Panc1 (cell line): ENCODE data around the gene FIS1. TPM values are rescaled to one million over a fixed set of nuclear protein-coding genes. Genes with fewer than 3 reads are reported as not detected.
"Not testable (repeated sequence)": the region's sequence is repeated elsewhere in the genome, so short reads cannot be mapped to it uniquely, and the experiment has no call there.

Experiments
- ATAC-seq: fragments of 200-7000 bp; cut with Tn5 transposase; 2 replicates; pipeline ENCODE4 v1.9.1; 2020; ENCODE audit warnings: mild to moderate bottlenecking, moderate library complexity
- BruUV-seq: library from RNA; stranded (reverse); fragments of 400-500 nt; replicated peaks from 2 replicates; lab custom pipeline; 2021; lab: Mats Ljungman, UMichigan
- CTCF ChIA-PET: fragments of 300-600 bp; sonication (Branson Sonifier 250); formaldehyde crosslinking; loops from one replicate; lab custom pipeline; 2022; ENCODE audit warnings: antibody characterized with exemption; lab: Charles Lee
- POLR2A ChIA-PET: fragments of 300-600 bp; sonication (Branson Sonifier 250); formaldehyde crosslinking; loops from one replicate; lab custom pipeline; 2022; ENCODE audit warnings: antibody characterized with exemption; lab: Charles Lee
- DNase-seq: peaks from one replicate; pipeline ENCODE4 v3.0.0-alpha.2; 2010; ENCODE audit warnings: low read depth, low spot score
- H3K27ac ChIP-seq: 2 replicates; pipeline ENCODE4 v1.5.1; 2011; ENCODE audit warnings: mild to moderate bottlenecking, low read length, inconsistent platforms
- H3K27me3 ChIP-seq: fragments of 200-500 bp; sonication (Bioruptor generic); 2 replicates; pipeline ENCODE4 v1.6.0; 2014; ENCODE audit warnings: low read length, inconsistent platforms; ENCODE audit not compliant: control insufficient read depth, insufficient read depth
- H3K36me3 ChIP-seq: fragments of 200-500 bp; sonication (Bioruptor generic); 2 replicates; pipeline ENCODE4 v1.5.1; 2014; ENCODE audit warnings: inconsistent platforms, mild to moderate bottlenecking, low read length, moderate library complexity; ENCODE audit not compliant: control insufficient read depth, insufficient read depth
- H3K4me1 ChIP-seq: 2 replicates; pipeline ENCODE4 v1.5.1; 2011; ENCODE audit warnings: inconsistent platforms, mild to moderate bottlenecking, low read length, moderate library complexity; ENCODE audit not compliant: control insufficient read depth, insufficient read depth
- H3K4me3 ChIP-seq, 2 experiments: 2 replicates each; pipeline ENCODE4 v1.5.1; 2011 to 2012; ENCODE audit warnings: low read depth in 2 of 2, low read length in 2 of 2, mild to moderate bottlenecking in 2 of 2, inconsistent platforms in 1 of 2, moderate library complexity in 1 of 2
- H3K9me3 ChIP-seq: fragments of 200-500 bp; sonication (Bioruptor generic); 2 replicates; pipeline ENCODE4 v1.5.1; 2014; ENCODE audit warnings: low read depth, mild to moderate bottlenecking, inconsistent platforms, low read length, moderate library complexity; ENCODE audit not compliant: control insufficient read depth, insufficient read depth
- POLR2AphosphoS5 ChIP-seq: IDR thresholded peaks from 2 replicates; pipeline ENCODE4 v1.6.1; 2012; ENCODE audit warnings: mild to moderate bottlenecking, low read depth, low read length, moderate library complexity
- REST ChIP-seq, 2 experiments: IDR thresholded peaks; 2 replicates each; pipeline ENCODE4 v1.6.1; 2011 to 2012; ENCODE audit warnings: low read depth in 2 of 2, control low read depth in 1 of 2, low read length in 1 of 2, mild to moderate bottlenecking in 1 of 2, moderate library complexity in 1 of 2; ENCODE audit not compliant: insufficient read depth in 1 of 2
- SIN3A ChIP-seq: IDR thresholded peaks from 2 replicates; pipeline ENCODE4 v1.6.1; 2012; ENCODE audit warnings: low read depth, mild to moderate bottlenecking, low read length, moderate library complexity, borderline replicate concordance; ENCODE audit not compliant: insufficient read depth
- TCF7L2 ChIP-seq: IDR thresholded peaks from 2 replicates; pipeline ENCODE4 v1.6.1; 2011; ENCODE audit warnings: mild to moderate bottlenecking, low read depth, low read length, inconsistent platforms
- in situ Hi-C: cut with HindIII; loops from 2 replicates; pipeline ENCODE4 v1.10.0; 2016; ENCODE audit warnings: low sequenced_read_pairs, low pct_unique_long_range_greater_than_20kb
- intact Hi-C: fragments of 100-400 bp; cut with micrococcal nuclease; formaldehyde crosslinking; loops from one replicate; pipeline ENCODE4 v1.10.0; 2022; ENCODE audit not compliant: unreplicated experiment
- total RNA-seq: library from RNA; stranded (reverse); gene quantifications from one replicate; pipeline ENCODE4 v1.2.1, GENCODE V29; 2021; ENCODE audit not compliant: unreplicated experiment
- TF ChIP-seq, protein P1 (sequence below): fragments of 450-650 bp; IDR thresholded peaks from 2 replicates; pipeline ENCODE4 v1.5.1; 2017; ENCODE audit warnings: mild to moderate bottlenecking

The FIS1 gene
- total RNA-seq, 1 experiment from 2014 or later, result 110 TPM

DNA sequence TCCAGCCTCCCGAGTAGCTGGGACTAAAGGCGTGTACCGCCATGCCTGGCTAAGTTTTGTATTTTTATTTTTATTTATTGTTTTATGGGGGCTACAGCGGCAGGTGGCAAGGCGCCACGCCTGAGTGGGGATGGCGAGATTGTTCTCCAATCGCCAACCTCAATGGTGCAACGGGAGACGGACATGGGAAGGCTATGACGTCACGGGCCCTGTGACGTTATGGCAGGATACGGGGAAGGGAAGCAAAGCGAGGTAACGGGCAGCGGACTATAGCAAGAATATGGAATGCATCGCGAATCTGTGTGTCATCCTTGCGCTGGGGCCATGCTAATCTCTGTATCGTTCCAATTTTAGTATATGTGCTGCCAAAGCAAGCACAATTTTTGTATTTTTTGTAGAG is 24.8 kb upstream of the FIS1 start:
- no TSS peak for BruUV-seq
- DNase-seq (no peak), ATAC-seq (no peak)
- TF ChIP-seq POLR2AphosphoS5, result no peak
- no peak for TF ChIP-seq REST (IDR thresholded peaks at IDR 0.05; ENCODE audit: insufficient read depth in 1 of 2, low read depth in 2 of 2, low read length in 1 of 2)
- TF ChIP-seq, protein P1, sequence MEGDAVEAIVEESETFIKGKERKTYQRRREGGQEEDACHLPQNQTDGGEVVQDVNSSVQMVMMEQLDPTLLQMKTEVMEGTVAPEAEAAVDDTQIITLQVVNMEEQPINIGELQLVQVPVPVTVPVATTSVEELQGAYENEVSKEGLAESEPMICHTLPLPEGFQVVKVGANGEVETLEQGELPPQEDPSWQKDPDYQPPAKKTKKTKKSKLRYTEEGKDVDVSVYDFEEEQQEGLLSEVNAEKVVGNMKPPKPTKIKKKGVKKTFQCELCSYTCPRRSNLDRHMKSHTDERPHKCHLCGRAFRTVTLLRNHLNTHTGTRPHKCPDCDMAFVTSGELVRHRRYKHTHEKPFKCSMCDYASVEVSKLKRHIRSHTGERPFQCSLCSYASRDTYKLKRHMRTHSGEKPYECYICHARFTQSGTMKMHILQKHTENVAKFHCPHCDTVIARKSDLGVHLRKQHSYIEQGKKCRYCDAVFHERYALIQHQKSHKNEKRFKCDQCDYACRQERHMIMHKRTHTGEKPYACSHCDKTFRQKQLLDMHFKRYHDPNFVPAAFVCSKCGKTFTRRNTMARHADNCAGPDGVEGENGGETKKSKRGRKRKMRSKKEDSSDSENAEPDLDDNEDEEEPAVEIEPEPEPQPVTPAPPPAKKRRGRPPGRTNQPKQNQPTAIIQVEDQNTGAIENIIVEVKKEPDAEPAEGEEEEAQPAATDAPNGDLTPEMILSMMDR, result no peak
- no peak for TF ChIP-seq SIN3A
- TF ChIP-seq TCF7L2, result no peak
- in situ Hi-C loops (no loop called here), intact Hi-C loops (no loop called here)
- H3K9me3 ChIP-seq, result no peaks in the 10 kb centered on the region
- H3K27me3 ChIP-seq, result no peaks in the 10 kb centered on the region
- ChIA-PET CTCF (no interaction called here), POLR2A (no interaction called here)
- no peak overlapping the region for H3K27ac ChIP-seq
- no peaks in the 10 kb centered on the region for H3K4me1 ChIP-seq
- no peaks in the 10 kb centered on the region for H3K36me3 ChIP-seq
- H3K4me3 ChIP-seq, result no peak overlapping the region

DNA sequence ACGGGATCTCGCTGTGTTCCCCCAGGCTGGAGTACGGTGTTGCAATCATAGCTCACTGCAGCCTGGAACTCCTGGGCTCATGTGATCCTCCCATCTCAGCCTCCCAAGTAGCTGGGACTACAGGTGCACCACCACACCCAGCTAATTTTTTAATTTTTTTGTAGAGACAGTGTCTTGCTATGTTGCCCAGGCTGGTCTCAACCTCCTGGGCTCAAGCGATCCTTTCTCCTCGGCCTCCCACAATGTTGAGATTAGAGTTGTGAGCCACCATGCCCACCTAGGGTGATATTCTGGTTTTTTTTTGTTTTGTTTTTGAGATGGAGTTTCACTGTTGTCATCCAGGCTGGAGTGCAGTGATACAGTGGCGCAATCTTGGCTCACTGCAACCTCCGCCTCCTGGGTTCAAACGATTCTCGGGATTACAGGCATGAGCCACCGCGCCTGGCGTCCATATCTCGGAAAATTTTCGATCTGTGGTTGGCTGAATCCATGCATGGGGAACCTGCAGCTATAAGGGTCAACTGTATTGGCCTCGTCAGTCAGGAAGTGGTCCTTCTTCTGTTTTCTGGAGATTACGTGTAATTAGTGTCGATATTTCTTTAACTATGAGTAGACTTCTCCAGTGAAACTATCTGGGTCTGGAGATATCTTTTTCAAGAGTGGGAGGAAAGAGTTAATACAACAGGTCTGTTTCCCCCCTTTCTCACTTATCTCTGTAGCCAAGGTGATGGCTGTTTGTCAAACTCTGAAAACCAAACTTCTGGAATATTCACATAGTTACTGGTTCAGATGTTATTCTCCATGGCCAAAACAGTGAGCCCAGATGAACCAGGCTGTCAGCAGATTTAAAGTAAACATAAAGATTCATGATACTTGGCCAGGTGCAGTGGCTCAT is 21.0 kb upstream of the FIS1 start:
- TF ChIP-seq, protein P1, result no peak
- TF ChIP-seq REST (IDR thresholded peaks at IDR 0.05; ENCODE audit: insufficient read depth in 1 of 2, low read depth in 2 of 2, low read length in 1 of 2) (no peak), SIN3A (no peak), POLR2AphosphoS5 (no peak), TCF7L2 (no peak)
- no peaks in the 10 kb centered on the region for H3K9me3 ChIP-seq
- ATAC-seq, result no peak
- H3K36me3 ChIP-seq, result no peaks in the 10 kb centered on the region
- no peaks in the 10 kb centered on the region for H3K27me3 ChIP-seq
- H3K27ac ChIP-seq, result no peak overlapping the region
- intact Hi-C loops, result no loop called here
- BruUV-seq, result no TSS peak
- CTCF ChIA-PET, result no interaction called here
- in situ Hi-C loops, result no loop called here
- no peak overlapping the region for H3K4me3 ChIP-seq
- DNase-seq, result no peak
- POLR2A ChIA-PET, result no interaction called here
- H3K4me1 ChIP-seq, result no peaks in the 10 kb centered on the region

GRCh38 chr7:101264102-101264706 is 19.3 kb upstream of the FIS1 start:
- intact Hi-C loops, BruUV-seq, DNase-seq, H3K4me3 ChIP-seq, CTCF ChIA-PET, H3K9me3 ChIP-seq, H3K27me3 ChIP-seq, in situ Hi-C loops, H3K27ac ChIP-seq, H3K36me3 ChIP-seq, H3K4me1 ChIP-seq: not testable (repeated sequence)
- 0 out of 2 replicates have a peak, but pooled peaks have one; percentile 62 for ATAC-seq
- POLR2A ChIA-PET, result interaction anchor here (0.6 to 1.2 kb wide), 2 partner anchors 12 to 124 kb away, joined by 3 to 4 read pairs; no protein-coding TSS in a partner anchor
